Fibroblast of the aortic adventitia (primary cell): ENCODE data around the gene CTDP1. TPM values are rescaled to one million over a fixed set of nuclear protein-coding genes. Genes with fewer than 3 reads are reported as not detected.

ENCODE experiments used
- DNase-seq: peaks from one replicate; pipeline ENCODE4 v3.0.0-alpha.2; 2010; ENCODE audit warnings: low read depth
- H3K4me3 ChIP-seq: 2 replicates; pipeline ENCODE4 v1.5.1; 2011; ENCODE audit warnings: low read depth, mild to moderate bottlenecking, control low read depth, low read length, moderate library complexity
- CTCF ChIP-seq: IDR thresholded peaks from 2 replicates; pipeline ENCODE4 v1.5.1; 2011; ENCODE audit warnings: mild to moderate bottlenecking, low read length, control low read depth, inconsistent platforms; ENCODE audit not compliant: insufficient read depth
- total RNA-seq: library from RNA; depleted of rRNA; stranded (reverse); fragments of >200 nt; gene quantifications from 2 replicates; pipeline ENCODE4 v1.2.3, GENCODE V29; 2012; ENCODE audit warnings: low replicate concordance

The CTDP1 gene
- total RNA-seq, 1 donor: 14.1 TPM

DNA sequence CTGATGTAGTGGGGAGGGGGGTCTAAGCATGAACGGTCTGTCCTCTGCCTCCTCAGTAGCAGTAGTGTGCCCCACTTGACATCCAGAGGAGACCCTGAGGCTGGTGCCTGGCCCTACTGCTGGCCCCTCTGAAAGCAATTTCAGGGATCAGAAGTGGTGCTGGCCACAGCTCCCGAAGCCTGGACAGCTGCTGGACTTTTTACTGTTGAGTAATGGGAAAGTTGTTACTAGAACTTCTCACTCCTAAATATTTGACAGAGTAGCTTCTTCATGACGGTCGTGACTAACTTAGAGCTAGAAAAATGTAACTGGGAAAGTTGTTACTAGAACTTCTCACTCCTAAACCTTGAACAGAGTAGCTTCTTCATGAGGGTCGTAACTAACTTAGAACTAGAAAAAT lies 23.3 kb downstream of the CTDP1 start:
- TF ChIP-seq CTCF: no peak
- no peak overlapping the region for H3K4me3 ChIP-seq
- no peak for DNase-seq

GRCh38 chr18:79704631-79705030 lies 25.0 kb downstream of the CTDP1 start:
- no peak for DNase-seq
- no peak for TF ChIP-seq CTCF
- H3K4me3 ChIP-seq: no peak overlapping the region

DNA sequence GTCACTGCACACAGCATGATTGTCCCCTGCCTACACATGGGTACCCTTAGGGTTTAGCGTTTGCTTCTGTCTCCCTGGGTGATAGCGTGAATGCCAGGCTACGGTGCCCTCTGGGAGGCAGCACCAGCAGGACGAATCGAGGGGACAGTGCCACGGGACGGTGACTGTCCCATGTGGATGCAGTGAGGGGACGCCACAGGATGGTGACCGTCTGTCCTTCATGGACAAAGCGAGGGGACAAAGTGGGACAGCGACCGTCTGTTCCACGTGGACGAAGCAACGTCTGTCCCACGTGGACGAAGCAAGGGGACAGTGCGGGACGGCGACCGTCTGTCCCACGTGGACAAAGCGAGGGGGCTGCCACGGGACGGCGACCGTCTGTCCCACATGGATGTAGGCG lies 25.7 kb downstream of the CTDP1 start:
- no peak for DNase-seq
- H3K4me3 ChIP-seq: no peak overlapping the region
- TF ChIP-seq CTCF: no peak

DNA sequence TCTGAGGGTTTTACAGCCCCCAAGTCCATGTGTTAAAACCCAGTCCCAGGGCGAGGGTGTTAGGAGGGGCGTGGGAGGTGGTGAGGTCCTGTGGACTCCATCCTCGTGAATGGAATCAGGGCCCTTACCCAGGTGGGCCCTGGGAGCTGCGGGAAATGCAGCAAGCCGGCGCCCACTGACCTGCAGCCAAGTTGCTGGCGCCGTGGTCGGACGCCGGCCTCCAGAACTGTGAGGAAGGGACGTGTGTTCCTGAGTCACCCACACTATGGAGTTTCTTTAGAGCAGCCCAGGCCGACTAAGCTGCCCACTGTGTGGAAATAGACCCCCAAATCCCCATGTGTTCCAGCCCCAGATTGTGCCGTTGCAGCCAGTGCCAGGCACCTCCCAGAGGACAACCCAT lies 26.4 kb downstream of the CTDP1 start:
- no peak for DNase-seq
- no peak overlapping the region for H3K4me3 ChIP-seq
- TF ChIP-seq CTCF: no peak

DNA sequence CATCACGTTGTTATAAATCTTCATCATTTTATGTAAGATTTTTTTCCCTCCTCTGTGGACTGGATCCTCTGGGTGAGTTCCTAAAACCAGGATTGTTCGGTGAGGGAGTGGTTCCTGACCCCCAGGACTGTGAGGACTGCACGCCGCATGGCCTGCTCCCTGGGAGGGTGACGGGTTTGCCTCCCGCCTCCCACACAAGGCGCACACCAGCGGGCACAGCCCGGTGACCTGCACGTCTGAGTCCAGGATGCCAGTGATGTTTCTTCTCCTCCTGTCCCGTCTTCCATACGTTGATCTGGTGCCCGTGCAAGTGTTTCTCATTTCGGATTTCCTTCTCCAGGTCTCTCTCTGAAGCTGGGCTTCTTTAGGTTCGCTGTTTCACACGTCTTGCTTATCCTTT lies 27.1 kb downstream of the CTDP1 start:
- no peak for DNase-seq
- H3K4me3 ChIP-seq: no peak overlapping the region
- TF ChIP-seq CTCF: no peak

GRCh38 chr18:79707239-79707638 lies 27.6 kb downstream of the CTDP1 start:
- TF ChIP-seq CTCF: no peak
- no peak for DNase-seq
- H3K4me3 ChIP-seq: no peak overlapping the region

- H3K4me3 ChIP-seq: no peak overlapping the region
- no peak for TF ChIP-seq CTCF
- no peak for DNase-seq
Measured at GRCh38 chr18:79707671-79708070, 28.1 kb downstream of the CTDP1 start.
